ENCODE data around the gene ESYT1. TPM values are rescaled to one million over a fixed set of nuclear protein-coding genes. Genes with fewer than 3 reads are reported as not detected.
"Not testable (repeated sequence)": the region's sequence is repeated elsewhere in the genome, so short reads cannot be mapped to it uniquely, and the experiment has no call there.

The ESYT1 gene
- total RNA-seq, 2 experiments from 2014 or later: 225 to 241 TPM

GRCh38 chr12:56145217-56145616 lies 17.1 kb downstream of the ESYT1 start:
- Mint-ChIP-seq H3K4me1 (peaks cover 28% of the 10 kb centered on the region), H3K36me3 (peaks cover 46% of the 10 kb centered on the region), H3K9me3 (ENCODE audit: low read depth) (no peaks in the 10 kb centered on the region), H3K27ac (no peak overlapping the region), H3K27me3 (no peaks in the 10 kb centered on the region), H3K4me3 (no peak overlapping the region)
- ATAC-seq (no peak), DNase-seq (no peak)
- CTCF ChIA-PET: interaction anchor here (0.9 kb wide), 1 partner anchor 98 kb away, joined by 3 read pairs; no protein-coding TSS in a partner anchor

GRCh38 chr12:56146492-56147460 lies 18.7 kb downstream of the ESYT1 start:
- peaks cover 35% of the 10 kb centered on the region for H3K36me3 Mint-ChIP-seq
- DNase-seq (no peak), ATAC-seq (no peak)
- H3K4me3 Mint-ChIP-seq: no peak overlapping the region
- peaks cover 37% of the 10 kb centered on the region for H3K4me1 Mint-ChIP-seq
- no peaks in the 10 kb centered on the region for H3K9me3 Mint-ChIP-seq (ENCODE audit: low read depth)
- no peaks in the 10 kb centered on the region for H3K27me3 Mint-ChIP-seq
- CTCF ChIA-PET: interaction anchor here (0.6 to 0.7 kb wide), 2 partner anchors 26 to 268 kb away, joined by 3 read pairs; no protein-coding TSS in a partner anchor
- H3K27ac Mint-ChIP-seq: peak overlapping the region; percentile 23

DNA sequence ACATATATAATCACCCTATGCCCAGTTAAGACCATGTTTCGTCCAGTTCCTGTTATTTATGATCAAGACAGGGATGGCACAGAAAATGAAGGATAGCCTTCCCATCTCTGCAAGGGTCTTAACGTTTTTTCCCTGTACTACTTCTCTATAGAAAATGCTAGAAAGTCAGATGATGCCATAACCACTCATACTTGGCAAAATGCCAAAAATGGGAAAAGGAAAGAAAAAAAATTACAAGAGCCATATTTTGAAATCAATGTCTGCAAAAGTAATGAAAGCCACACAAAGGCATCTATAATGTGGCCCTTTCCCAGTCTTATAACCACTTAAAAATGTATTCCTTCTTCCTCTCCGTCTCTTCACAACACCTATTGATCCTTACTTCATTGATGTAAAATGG lies 22.5 kb downstream of the ESYT1 start:
- Mint-ChIP-seq H3K27ac (peak overlapping the region; percentile 100), H3K36me3 (peaks cover 5% of the 10 kb centered on the region), H3K4me1 (peaks cover 42% of the 10 kb centered on the region), H3K4me3 (peak overlapping the region; percentile 83), H3K9me3 (ENCODE audit: low read depth) (no peaks in the 10 kb centered on the region), H3K27me3 (no peaks in the 10 kb centered on the region)
- CTCF ChIA-PET: interaction anchor here (1.1 to 4.4 kb wide), 4 partner anchors 23 to 83 kb away, joined by 3 to 41 read pairs (median 10); partner anchors contain the start of genes ESYT1, PA2G4, RPL41 and ZC3H10
- ATAC-seq (no peak), DNase-seq (no peak)

GRCh38 chr12:56151672-56152131 lies 23.6 kb downstream of the ESYT1 start:
- ATAC-seq (peak; percentile 73), DNase-seq (peak; percentile 84)
- no peaks in the 10 kb centered on the region for H3K27me3 Mint-ChIP-seq
- peaks cover 42% of the 10 kb centered on the region for H3K4me1 Mint-ChIP-seq
- CTCF ChIA-PET: interaction anchor here (0.7 to 4.4 kb wide), 16 partner anchors 10 to 413 kb away, joined by 3 to 41 read pairs (median 6); partner anchors contain the start of genes ESYT1, PA2G4, RNF41 and RPL41
- H3K36me3 Mint-ChIP-seq: peaks cover 7% of the 10 kb centered on the region
- peak overlapping the region; percentile 100 for H3K27ac Mint-ChIP-seq
- no peaks in the 10 kb centered on the region for H3K9me3 Mint-ChIP-seq (ENCODE audit: low read depth)
- H3K4me3 Mint-ChIP-seq: peak overlapping the region; percentile 83

DNA sequence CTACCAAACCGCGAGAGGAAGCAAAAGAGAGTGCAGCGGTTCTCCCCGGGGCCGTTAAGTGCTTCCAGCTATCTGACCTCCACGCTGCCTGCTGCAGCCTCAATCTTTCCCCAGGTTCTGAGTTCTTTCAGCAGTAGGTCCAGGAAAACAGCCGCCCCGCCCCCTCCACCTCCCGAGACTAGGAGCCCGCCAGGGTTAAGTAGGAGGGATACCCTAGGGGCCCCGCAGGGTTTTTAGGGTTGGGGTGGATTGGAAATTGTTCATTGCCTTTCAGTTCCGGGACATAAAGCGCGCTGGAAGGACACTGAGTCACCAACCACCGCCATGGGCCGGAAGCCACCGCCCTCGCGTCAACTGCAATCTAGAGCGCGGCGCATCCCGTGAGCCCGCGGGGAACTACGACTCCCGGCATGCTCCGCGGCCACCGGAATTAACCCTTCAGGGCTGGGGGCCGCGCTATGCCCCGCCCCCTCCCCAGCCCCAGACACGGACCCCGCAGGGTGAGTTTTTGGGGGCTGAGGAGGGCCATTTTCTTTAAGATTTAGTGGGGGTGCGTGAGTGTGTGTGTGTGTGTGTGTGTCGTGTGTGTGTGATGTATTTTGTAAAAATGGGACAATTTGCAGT lies 24.2 kb downstream of the ESYT1 start, which contains the start of gene MYL6B:
TSS of gene MYL6B (plus strand) at position 456 of the 624 bp plus-strand sequence. CDS start 1,332 bp downstream, outside the sequence.
- peaks cover 41% of the 10 kb centered on the region for H3K4me1 Mint-ChIP-seq
- no peaks in the 10 kb centered on the region for H3K27me3 Mint-ChIP-seq
- H3K27ac Mint-ChIP-seq: peak within 1 kb of the TSS; percentile 100
- H3K36me3 Mint-ChIP-seq: peaks cover 7% of the 10 kb centered on the region
- H3K4me3 Mint-ChIP-seq: peak within 1 kb of the TSS; percentile 83
- H3K9me3 Mint-ChIP-seq (ENCODE audit: low read depth): no peaks in the 10 kb centered on the region
- CTCF ChIA-PET: interaction anchor here (0.7 to 4.4 kb wide), 14 partner anchors 10 to 414 kb away, joined by 3 to 41 read pairs (median 6); partner anchors contain the start of genes ESYT1, RNF41, RPL41 and SMARCC2
- peak; percentile 94 for ATAC-seq
- DNase-seq: peak; percentile 97

GRCh38 chr12:56152756-56153677 lies 24.9 kb downstream of the ESYT1 start:
- H3K27ac Mint-ChIP-seq: peak overlapping the region; percentile 100
- CTCF ChIA-PET: interaction anchor here (2.7 kb wide), 1 partner anchor 36 kb away, joined by 19 read pairs; the partner anchor contains the start of gene SMARCC2
- peak overlapping the region; percentile 83 for H3K4me3 Mint-ChIP-seq
- no peaks in the 10 kb centered on the region for H3K27me3 Mint-ChIP-seq
- ATAC-seq (no peak), DNase-seq (no peak)
- H3K9me3 Mint-ChIP-seq (ENCODE audit: low read depth): no peaks in the 10 kb centered on the region
- peaks cover 46% of the 10 kb centered on the region for H3K4me1 Mint-ChIP-seq
- peaks cover 9% of the 10 kb centered on the region for H3K36me3 Mint-ChIP-seq

DNA sequence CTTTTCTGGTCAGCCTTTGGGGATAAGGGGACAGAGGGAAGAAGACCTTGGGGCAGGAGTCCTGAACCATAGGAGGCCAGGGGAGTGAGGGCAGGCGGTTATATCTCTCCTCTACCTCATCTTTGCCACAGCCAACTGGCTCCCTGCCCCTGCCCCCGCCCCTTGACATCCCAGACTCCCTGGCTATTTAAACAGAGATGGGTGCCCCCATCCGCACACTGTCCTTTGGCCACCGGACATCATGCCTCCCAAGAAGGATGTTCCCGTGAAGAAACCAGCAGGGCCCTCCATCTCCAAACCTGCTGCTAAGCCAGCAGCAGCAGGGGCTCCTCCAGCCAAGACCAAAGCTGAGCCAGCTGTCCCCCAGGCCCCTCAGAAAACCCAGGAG lies 25.6 kb downstream of the ESYT1 start:
- Mint-ChIP-seq H3K4me1 (peaks cover 46% of the 10 kb centered on the region), H3K27me3 (no peaks in the 10 kb centered on the region), H3K36me3 (peaks cover 13% of the 10 kb centered on the region), H3K9me3 (ENCODE audit: low read depth) (no peaks in the 10 kb centered on the region), H3K4me3 (peak overlapping the region; percentile 83), H3K27ac (peak overlapping the region; percentile 100)
- DNase-seq (no peak), ATAC-seq (no peak)
- CTCF ChIA-PET: interaction anchor here (2.7 kb wide), 1 partner anchor 35 kb away, joined by 19 read pairs; the partner anchor contains the start of gene SMARCC2

DNA sequence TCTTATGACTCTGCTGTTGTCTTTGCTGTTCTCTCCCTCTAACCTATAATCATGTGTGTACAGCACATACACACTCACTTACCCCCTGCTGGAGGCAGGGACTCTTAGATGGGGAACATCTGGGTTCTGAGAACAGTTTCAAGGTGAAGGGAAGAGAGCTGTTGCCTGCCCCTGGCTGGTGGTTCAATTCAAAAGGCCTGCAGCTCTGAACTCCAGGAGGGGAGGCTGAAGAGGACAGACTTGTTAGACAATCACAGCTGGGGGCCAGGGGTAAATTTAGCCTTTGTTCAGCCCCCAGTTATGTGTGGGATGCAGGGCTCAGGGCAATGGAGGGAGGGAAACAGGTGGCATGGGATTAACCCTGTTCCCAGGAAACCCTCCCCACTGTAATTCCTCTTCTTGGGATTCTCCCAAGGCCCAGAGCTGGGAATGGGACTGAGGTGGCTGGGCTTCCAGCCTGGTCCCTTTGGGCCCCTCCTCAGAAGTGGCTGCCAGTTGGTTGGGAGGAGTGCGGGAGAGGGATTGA lies 26.2 kb downstream of the ESYT1 start:
- H3K4me1 Mint-ChIP-seq: peaks cover 47% of the 10 kb centered on the region
- DNase-seq: no peak
- no peaks in the 10 kb centered on the region for H3K27me3 Mint-ChIP-seq
- ATAC-seq: no peak
- H3K27ac Mint-ChIP-seq: peak overlapping the region; percentile 45
- no peaks in the 10 kb centered on the region for H3K9me3 Mint-ChIP-seq (ENCODE audit: low read depth)
- peaks cover 20% of the 10 kb centered on the region for H3K36me3 Mint-ChIP-seq
- CTCF ChIA-PET: interaction anchor here (0.8 to 3.3 kb wide), 6 partner anchors 9 to 35 kb away, joined by 3 to 19 read pairs (median 4); partner anchors contain the start of genes ESYT1 and SMARCC2
- no peak overlapping the region for H3K4me3 Mint-ChIP-seq

DNA sequence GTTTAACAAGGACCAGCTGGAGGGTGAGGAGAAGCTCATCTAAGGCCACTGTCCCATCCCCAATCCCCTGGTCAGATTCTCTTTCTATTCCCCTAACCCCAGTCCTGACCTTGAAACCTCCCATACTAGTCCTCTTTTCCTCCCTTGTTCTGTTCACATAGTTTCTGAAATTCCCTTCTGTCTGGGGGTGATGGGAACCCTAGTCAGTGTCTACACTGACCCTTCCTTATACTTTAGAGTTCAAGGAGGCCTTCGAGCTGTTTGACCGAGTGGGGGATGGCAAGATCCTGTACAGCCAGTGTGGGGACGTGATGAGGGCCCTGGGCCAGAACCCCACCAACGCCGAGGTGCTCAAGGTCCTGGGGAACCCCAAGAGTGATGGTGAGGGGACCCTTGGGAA lies 26.8 kb downstream of the ESYT1 start:
- no peak overlapping the region for H3K4me3 Mint-ChIP-seq
- no peaks in the 10 kb centered on the region for H3K9me3 Mint-ChIP-seq (ENCODE audit: low read depth)
- no peak for ATAC-seq
- H3K27ac Mint-ChIP-seq: peak overlapping the region; percentile 9
- H3K36me3 Mint-ChIP-seq: peaks cover 25% of the 10 kb centered on the region
- H3K4me1 Mint-ChIP-seq: peaks cover 50% of the 10 kb centered on the region
- DNase-seq: no peak
- no peaks in the 10 kb centered on the region for H3K27me3 Mint-ChIP-seq
- CTCF ChIA-PET: interaction anchor here (0.8 to 3.3 kb wide), 7 partner anchors 8 to 36 kb away, joined by 3 to 19 read pairs (median 5); partner anchors contain the start of genes ESYT1, SMARCC2 and ZC3H10

DNA sequence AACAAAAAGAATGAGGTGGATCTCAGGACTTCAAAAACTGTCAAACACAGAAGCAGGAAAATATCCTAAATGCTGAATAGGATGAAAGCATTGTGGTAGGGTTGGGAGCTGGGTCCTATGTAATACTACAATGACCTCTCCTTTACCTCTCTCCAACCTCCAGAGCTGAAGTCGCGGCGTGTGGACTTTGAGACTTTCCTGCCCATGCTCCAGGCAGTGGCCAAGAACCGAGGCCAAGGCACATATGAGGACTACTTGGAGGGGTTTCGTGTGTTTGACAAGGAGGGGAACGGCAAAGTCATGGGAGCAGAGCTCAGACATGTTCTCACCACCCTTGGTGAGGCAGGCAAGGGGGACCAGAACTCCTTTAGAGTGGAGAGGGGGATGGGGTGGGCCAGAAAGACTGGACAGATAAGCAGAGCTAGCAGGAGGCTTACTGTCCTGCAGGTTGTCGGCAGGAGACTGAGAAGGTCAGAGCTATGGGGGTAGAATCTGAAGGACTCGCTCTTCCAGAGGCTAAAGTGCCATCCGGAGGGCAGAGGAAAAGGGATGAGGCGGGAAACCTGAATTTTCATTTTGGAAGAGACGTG lies 27.3 kb downstream of the ESYT1 start:
- H3K27me3 Mint-ChIP-seq: no peaks in the 10 kb centered on the region
- peaks cover 30% of the 10 kb centered on the region for H3K36me3 Mint-ChIP-seq
- DNase-seq (no peak), ATAC-seq (no peak)
- peak overlapping the region; percentile 14 for H3K27ac Mint-ChIP-seq
- peaks cover 52% of the 10 kb centered on the region for H3K4me1 Mint-ChIP-seq
- H3K9me3 Mint-ChIP-seq (ENCODE audit: low read depth): no peaks in the 10 kb centered on the region
- CTCF ChIA-PET: interaction anchor here (0.8 to 3.3 kb wide), 7 partner anchors 8 to 37 kb away, joined by 3 to 19 read pairs (median 5); partner anchors contain the start of genes ESYT1, SMARCC2 and ZC3H10
- H3K4me3 Mint-ChIP-seq: no peak overlapping the region

- H3K36me3 Mint-ChIP-seq: peaks cover 41% of the 10 kb centered on the region
- CTCF ChIA-PET: interaction anchor here (0.7 to 3.3 kb wide), 4 partner anchors 27 to 38 kb away, joined by 3 to 15 read pairs (median 6); partner anchors contain the start of genes ESYT1, SMARCC2 and ZC3H10
- peaks cover 52% of the 10 kb centered on the region for H3K4me1 Mint-ChIP-seq
- H3K9me3 Mint-ChIP-seq (ENCODE audit: low read depth); H3K27me3 Mint-ChIP-seq; ATAC-seq; DNase-seq: not testable (repeated sequence)
- peak overlapping the region; percentile 96 for H3K27ac Mint-ChIP-seq
- H3K4me3 Mint-ChIP-seq: peak overlapping the region; percentile 94
Measured at GRCh38 chr12:56156464-56157200, 28.6 kb downstream of the ESYT1 start.

Measured in activated CD8-positive, alpha-beta memory T cell treated with anti-CD3 and anti-CD28 coated beads, Interleukin-2, amount 10 ng/mL, durations not matched to agents 7 days and 5 days (primary cell).